ENCODE results near the gene MOAP1.
"Not testable (repeated sequence)": the region's sequence is repeated elsewhere in the genome, so short reads cannot be mapped to it uniquely, and the experiment has no call there.

The MOAP1 gene

GRCh38 chr14:93165271-93166265 is 19.1 kb downstream of the MOAP1 start:
- not testable (repeated sequence) for H3K27me3 ChIP-seq (ENCODE audit: control insufficient read depth in 5 of 5, insufficient read depth in 4 of 5, low read length in 5 of 5); H3K9me3 ChIP-seq (ENCODE audit: control insufficient read depth in 5 of 5, low read length in 5 of 5); H3K36me3 ChIP-seq (ENCODE audit: control insufficient read depth in 5 of 5, insufficient read depth in 5 of 5, low read length in 5 of 5); H3K27ac ChIP-seq (ENCODE audit: low read depth, low read length); H3K4me3 ChIP-seq (ENCODE audit: low read depth in 1 of 5, low read length in 5 of 5); H3K9ac ChIP-seq (ENCODE audit: low read length in 5 of 5); H3K4me1 ChIP-seq (ENCODE audit: control insufficient read depth in 5 of 5, insufficient read depth in 5 of 5, low read length in 5 of 5)

GRCh38 chr14:93163564-93163963 is 21.1 kb downstream of the MOAP1 start:
- Histone ChIP-seq H3K4me1 (ENCODE audit: control insufficient read depth in 5 of 5, insufficient read depth in 5 of 5, low read length in 5 of 5) (no peaks in the 10 kb centered on the region), H3K27me3 (ENCODE audit: control insufficient read depth in 5 of 5, insufficient read depth in 4 of 5, low read length in 5 of 5) (no peaks in the 10 kb centered on the region), H3K4me3 (ENCODE audit: low read depth in 1 of 5, low read length in 5 of 5) (no peak overlapping the region), H3K9me3 (ENCODE audit: control insufficient read depth in 5 of 5, low read length in 5 of 5) (no peaks in the 10 kb centered on the region), H3K9ac (ENCODE audit: low read length in 5 of 5) (no peak overlapping the region), H3K36me3 (ENCODE audit: control insufficient read depth in 5 of 5, insufficient read depth in 5 of 5, low read length in 5 of 5) (no peaks in the 10 kb centered on the region), H3K27ac (ENCODE audit: low read depth, low read length) (no peak overlapping the region)

GRCh38 chr14:93161411-93161940 is 23.2 kb downstream of the MOAP1 start:
- Histone ChIP-seq H3K36me3 (ENCODE audit: control insufficient read depth in 5 of 5, insufficient read depth in 5 of 5, low read length in 5 of 5) (no peaks in the 10 kb centered on the region), H3K27ac (ENCODE audit: low read depth, low read length) (no peak overlapping the region)

GRCh38 chr14:93160353-93160801 is 24.3 kb downstream of the MOAP1 start:
- Histone ChIP-seq H3K9ac (ENCODE audit: low read length in 5 of 5) (no peak overlapping the region), H3K27ac (ENCODE audit: low read depth, low read length) (no peak overlapping the region), H3K36me3 (ENCODE audit: control insufficient read depth in 5 of 5, insufficient read depth in 5 of 5, low read length in 5 of 5) (no peaks in the 10 kb centered on the region), H3K4me1 (ENCODE audit: control insufficient read depth in 5 of 5, insufficient read depth in 5 of 5, low read length in 5 of 5) (no peaks in the 10 kb centered on the region), H3K4me3 (ENCODE audit: low read depth in 1 of 5, low read length in 5 of 5) (no peak overlapping the region), H3K27me3 (ENCODE audit: control insufficient read depth in 5 of 5, insufficient read depth in 4 of 5, low read length in 5 of 5) (no peaks in the 10 kb centered on the region), H3K9me3 (ENCODE audit: control insufficient read depth in 5 of 5, low read length in 5 of 5) (no peaks in the 10 kb centered on the region)

More at GRCh38 chr14:93161411-93161940, 23.2 kb downstream of the MOAP1 start:
- no peaks in the 10 kb centered on the region for H3K4me1 ChIP-seq (ENCODE audit: control insufficient read depth in 5 of 5, insufficient read depth in 5 of 5, low read length in 5 of 5)
- H3K4me3 ChIP-seq (ENCODE audit: low read depth in 1 of 5, low read length in 5 of 5): no peak overlapping the region
- no peak overlapping the region for H3K9ac ChIP-seq (ENCODE audit: low read length in 5 of 5)
- no peaks in the 10 kb centered on the region for H3K27me3 ChIP-seq (ENCODE audit: control insufficient read depth in 5 of 5, insufficient read depth in 4 of 5, low read length in 5 of 5)
- no peaks in the 10 kb centered on the region for H3K9me3 ChIP-seq (ENCODE audit: control insufficient read depth in 5 of 5, low read length in 5 of 5)

GRCh38 chr14:93159625-93160352 is 24.9 kb downstream of the MOAP1 start:
- not testable (repeated sequence) for H3K4me3 ChIP-seq (ENCODE audit: low read depth in 1 of 5, low read length in 5 of 5); H3K36me3 ChIP-seq (ENCODE audit: control insufficient read depth in 5 of 5, insufficient read depth in 5 of 5, low read length in 5 of 5); H3K27ac ChIP-seq (ENCODE audit: low read depth, low read length); H3K27me3 ChIP-seq (ENCODE audit: control insufficient read depth in 5 of 5, insufficient read depth in 4 of 5, low read length in 5 of 5); H3K9ac ChIP-seq (ENCODE audit: low read length in 5 of 5); H3K9me3 ChIP-seq (ENCODE audit: control insufficient read depth in 5 of 5, low read length in 5 of 5); H3K4me1 ChIP-seq (ENCODE audit: control insufficient read depth in 5 of 5, insufficient read depth in 5 of 5, low read length in 5 of 5)

- H3K36me3 ChIP-seq (ENCODE audit: control insufficient read depth in 5 of 5, insufficient read depth in 5 of 5, low read length in 5 of 5); H3K9ac ChIP-seq (ENCODE audit: low read length in 5 of 5); H3K27ac ChIP-seq (ENCODE audit: low read depth, low read length); H3K9me3 ChIP-seq (ENCODE audit: control insufficient read depth in 5 of 5, low read length in 5 of 5); H3K4me1 ChIP-seq (ENCODE audit: control insufficient read depth in 5 of 5, insufficient read depth in 5 of 5, low read length in 5 of 5); H3K27me3 ChIP-seq (ENCODE audit: control insufficient read depth in 5 of 5, insufficient read depth in 4 of 5, low read length in 5 of 5); H3K4me3 ChIP-seq (ENCODE audit: low read depth in 1 of 5, low read length in 5 of 5): not testable (repeated sequence)
These were observed 26.3 kb downstream of the MOAP1 start for GRCh38 chr14:93158349-93158748.

GRCh38 chr14:93156693-93157369 is 27.9 kb downstream of the MOAP1 start:
- H3K9me3 ChIP-seq (ENCODE audit: control insufficient read depth in 5 of 5, low read length in 5 of 5): no peaks in the 10 kb centered on the region
- no peaks in the 10 kb centered on the region for H3K36me3 ChIP-seq (ENCODE audit: control insufficient read depth in 5 of 5, insufficient read depth in 5 of 5, low read length in 5 of 5)
- H3K27ac ChIP-seq (ENCODE audit: low read depth, low read length): no peak overlapping the region
- no peak overlapping the region for H3K4me3 ChIP-seq (ENCODE audit: low read depth in 1 of 5, low read length in 5 of 5)
- H3K27me3 ChIP-seq (ENCODE audit: control insufficient read depth in 5 of 5, insufficient read depth in 4 of 5, low read length in 5 of 5): no peaks in the 10 kb centered on the region
- H3K4me1 ChIP-seq (ENCODE audit: control insufficient read depth in 5 of 5, insufficient read depth in 5 of 5, low read length in 5 of 5): no peaks in the 10 kb centered on the region
- H3K9ac ChIP-seq (ENCODE audit: low read length in 5 of 5): no peak overlapping the region

GRCh38 chr14:93155667-93156066 is 29.0 kb downstream of the MOAP1 start:
- H3K9ac ChIP-seq (ENCODE audit: low read length in 5 of 5): no peak overlapping the region
- H3K27me3 ChIP-seq (ENCODE audit: control insufficient read depth in 5 of 5, insufficient read depth in 4 of 5, low read length in 5 of 5): no peaks in the 10 kb centered on the region
- H3K4me3 ChIP-seq (ENCODE audit: low read depth in 1 of 5, low read length in 5 of 5): no peak overlapping the region
- H3K27ac ChIP-seq (ENCODE audit: low read depth, low read length): no peak overlapping the region
- H3K9me3 ChIP-seq (ENCODE audit: control insufficient read depth in 5 of 5, low read length in 5 of 5): no peaks in the 10 kb centered on the region
- H3K4me1 ChIP-seq (ENCODE audit: control insufficient read depth in 5 of 5, insufficient read depth in 5 of 5, low read length in 5 of 5): peaks cover 0 to 10% (median 2%) of the 10 kb centered on the region in 5 donors
- H3K36me3 ChIP-seq (ENCODE audit: control insufficient read depth in 5 of 5, insufficient read depth in 5 of 5, low read length in 5 of 5): no peaks in the 10 kb centered on the region

- H3K36me3 ChIP-seq (ENCODE audit: control insufficient read depth in 5 of 5, insufficient read depth in 5 of 5, low read length in 5 of 5): no peaks in the 10 kb centered on the region
- no peak overlapping the region for H3K4me3 ChIP-seq (ENCODE audit: low read depth in 1 of 5, low read length in 5 of 5)
- H3K9ac ChIP-seq (ENCODE audit: low read length in 5 of 5): no peak overlapping the region
- H3K27me3 ChIP-seq (ENCODE audit: control insufficient read depth in 5 of 5, insufficient read depth in 4 of 5, low read length in 5 of 5): no peaks in the 10 kb centered on the region
- no peaks in the 10 kb centered on the region for H3K9me3 ChIP-seq (ENCODE audit: control insufficient read depth in 5 of 5, low read length in 5 of 5)
- peaks cover 0 to 14% (median 4%) of the 10 kb centered on the region in 5 donors for H3K4me1 ChIP-seq (ENCODE audit: control insufficient read depth in 5 of 5, insufficient read depth in 5 of 5, low read length in 5 of 5)
- H3K27ac ChIP-seq (ENCODE audit: low read depth, low read length): no peak overlapping the region
These were observed 31.6 kb downstream of the MOAP1 start for GRCh38 chr14:93153121-93153520.
